ENCODE measurements around the gene FMNL1.

GRCh38 chr17:45270828-45271418, 49.2 kb downstream of the FMNL1 start:
- TF ChIP-seq POLR2AphosphoS5 (IDR thresholded peaks at IDR 0.05; ENCODE audit: low read depth, low read length) = no peak
- peak; percentile 84 for TF ChIP-seq CTCF (IDR thresholded peaks at IDR 0.05)
